Epithelial cell of prostate (primary cell): Measurements from ENCODE around the gene HOATZ.

ENCODE experiments used
- DNase-seq: peaks from one replicate; pipeline ENCODE4 v3.0.0-alpha.2; 2011; ENCODE audit warnings: low read depth, low spot score
- H3K27ac ChIP-seq: fragments of 450-650 bp; 2 replicates; pipeline ENCODE4 v1.5.1; 2017; ENCODE audit warnings: mild to moderate bottlenecking

Gene HOATZ

GRCh38 chr11:111542606-111543275 lies 28.2 kb downstream of the HOATZ start:
- H3K27ac ChIP-seq, result no peak overlapping the region
- DNase-seq, result no peak

GRCh38 chr11:111548525-111548924 lies 33.9 kb downstream of the HOATZ start:
- DNase-seq, result no peak
- H3K27ac ChIP-seq, result no peak overlapping the region

DNA sequence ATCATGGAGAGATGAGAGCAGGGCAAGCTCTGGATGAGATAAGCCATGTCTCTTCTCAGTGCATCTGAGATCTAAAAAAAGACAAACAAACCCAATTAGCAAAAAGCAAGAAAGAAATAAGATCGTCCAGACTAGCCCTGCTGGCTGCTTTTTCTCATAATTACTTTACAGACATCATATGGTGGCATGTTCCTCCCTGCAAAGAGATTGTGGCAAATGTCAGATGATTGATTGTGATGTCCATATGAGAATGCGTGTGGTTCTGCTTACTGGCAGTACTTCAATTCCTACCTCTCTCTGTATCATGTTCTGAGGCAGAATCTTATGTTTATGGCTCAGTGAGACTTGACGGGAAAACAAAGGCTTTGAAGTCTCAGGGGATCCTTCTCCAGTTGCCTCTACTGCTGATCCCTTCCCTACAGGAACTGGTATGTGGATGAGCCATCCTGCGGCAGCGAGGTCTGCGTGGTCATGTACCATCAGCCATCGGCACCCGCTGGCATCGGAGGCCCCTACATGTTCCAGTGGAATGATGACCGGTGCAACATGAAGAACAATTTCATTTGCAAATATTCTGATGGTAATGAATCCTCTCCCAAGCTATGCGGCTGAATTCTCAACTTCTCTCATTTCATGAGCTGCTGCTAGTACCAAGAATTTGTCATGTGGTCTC lies 34.8 kb downstream of the HOATZ start:
- DNase-seq, result no peak
- no peak overlapping the region for H3K27ac ChIP-seq

GRCh38 chr11:111549869-111550203 lies 35.3 kb downstream of the HOATZ start:
- no peak overlapping the region for H3K27ac ChIP-seq
- DNase-seq, result no peak

- H3K27ac ChIP-seq, result no peak overlapping the region
- no peak for DNase-seq
These were observed 35.7 kb downstream of the HOATZ start for GRCh38 chr11:111550258-111550657.

DNA sequence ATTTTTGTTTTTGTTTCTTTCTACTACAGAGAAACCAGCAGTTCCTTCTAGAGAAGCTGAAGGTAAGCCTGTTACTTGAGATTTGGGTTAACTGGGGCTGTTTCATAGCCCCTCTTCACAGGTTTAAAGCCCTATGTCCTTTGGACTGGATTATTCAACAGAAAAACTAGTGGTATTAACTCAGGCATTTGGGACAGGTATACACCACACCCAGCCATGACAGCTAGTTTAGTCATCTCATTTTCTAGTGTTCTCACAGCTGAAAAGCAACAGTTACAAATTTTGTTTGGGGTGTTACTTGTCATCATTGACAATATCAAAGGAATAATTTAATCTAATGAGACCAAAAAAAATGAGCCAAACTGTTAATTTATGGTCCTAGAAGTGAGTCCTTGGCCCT lies 40.0 kb downstream of the HOATZ start:
- H3K27ac ChIP-seq, result peak overlapping the region; percentile 82
- peak; percentile 84 for DNase-seq

DNA sequence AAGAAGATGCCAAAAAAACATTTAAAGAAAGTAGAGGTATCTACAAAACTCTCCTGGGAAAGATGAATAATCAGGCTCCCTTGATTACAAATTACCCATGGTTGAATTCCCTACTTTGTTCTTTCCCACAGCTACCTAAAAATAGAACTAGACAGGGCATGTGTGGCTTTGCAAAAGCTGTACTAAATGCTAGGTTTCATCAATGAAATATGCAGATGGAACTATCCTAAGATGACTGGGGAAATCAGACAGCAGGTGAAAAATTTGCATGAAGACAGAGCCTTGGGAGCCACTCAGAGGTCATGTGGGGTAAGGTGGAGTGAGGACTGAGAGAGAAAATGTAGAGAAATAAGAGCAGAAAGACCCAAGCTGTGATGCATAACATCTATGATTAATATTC lies 40.7 kb downstream of the HOATZ start:
- peak; percentile 93 for DNase-seq
- H3K27ac ChIP-seq, result peak overlapping the region; percentile 82

- H3K27ac ChIP-seq, result peak overlapping the region; percentile 82
- DNase-seq, result peak; percentile 77
These were observed 43.0 kb downstream of the HOATZ start for GRCh38 chr11:111557425-111558111.

DNA sequence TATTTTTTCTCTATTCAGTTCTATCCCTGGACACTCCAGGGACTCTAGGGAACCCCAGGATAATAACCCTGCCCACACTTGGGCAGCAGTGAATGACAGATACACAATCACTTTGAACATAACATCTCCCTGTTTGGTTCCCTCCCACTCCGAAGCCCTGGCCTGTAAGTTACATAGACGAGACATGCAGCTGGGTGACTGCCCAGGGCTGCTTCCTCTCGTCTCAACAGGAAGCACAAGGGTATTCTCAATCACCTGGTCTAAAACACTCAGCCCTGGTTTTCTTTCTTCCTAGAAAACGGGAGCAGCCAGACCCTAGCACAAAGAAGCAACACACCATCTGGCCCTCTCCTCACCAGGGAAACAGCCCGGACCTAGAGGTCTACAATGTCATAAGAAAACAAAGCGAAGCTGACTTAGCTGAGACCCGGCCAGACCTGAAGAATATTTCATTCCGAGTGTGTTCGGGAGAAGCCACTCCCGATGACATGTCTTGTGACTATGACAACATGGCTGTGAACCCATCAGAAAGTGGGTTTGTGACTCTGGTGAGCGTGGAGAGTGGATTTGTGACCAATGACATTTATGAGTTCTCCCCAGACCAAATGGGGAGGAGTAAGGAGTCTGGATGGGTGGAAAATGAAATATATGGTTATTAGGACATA lies 45.4 kb downstream of the HOATZ start:
- no peak overlapping the region for H3K27ac ChIP-seq
- no peak for DNase-seq

DNA sequence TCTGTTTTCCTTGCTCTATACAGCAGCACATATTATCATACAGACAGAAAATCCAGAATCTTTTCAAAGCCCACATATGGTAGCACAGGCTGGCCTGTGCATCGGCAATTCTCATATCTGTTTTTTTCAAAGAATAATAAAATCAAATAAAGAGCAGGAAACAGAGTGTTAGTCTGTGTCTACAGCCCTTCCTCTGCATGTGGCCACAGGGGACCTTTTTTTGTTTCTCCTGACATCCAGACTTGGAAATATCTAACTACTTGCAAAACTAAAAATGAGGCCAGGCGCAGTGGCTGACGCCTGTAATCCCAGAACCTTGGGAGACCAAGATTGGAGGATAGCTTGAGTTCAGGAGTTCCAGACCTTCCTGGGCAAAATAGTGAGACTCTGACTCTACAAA lies 46.2 kb downstream of the HOATZ start:
- peak overlapping the region; percentile 34 for H3K27ac ChIP-seq
- no peak for DNase-seq

- H3K27ac ChIP-seq, result peak overlapping the region; percentile 34
- no peak for DNase-seq
These were observed 46.7 kb downstream of the HOATZ start for GRCh38 chr11:111561306-111561705.

DNA sequence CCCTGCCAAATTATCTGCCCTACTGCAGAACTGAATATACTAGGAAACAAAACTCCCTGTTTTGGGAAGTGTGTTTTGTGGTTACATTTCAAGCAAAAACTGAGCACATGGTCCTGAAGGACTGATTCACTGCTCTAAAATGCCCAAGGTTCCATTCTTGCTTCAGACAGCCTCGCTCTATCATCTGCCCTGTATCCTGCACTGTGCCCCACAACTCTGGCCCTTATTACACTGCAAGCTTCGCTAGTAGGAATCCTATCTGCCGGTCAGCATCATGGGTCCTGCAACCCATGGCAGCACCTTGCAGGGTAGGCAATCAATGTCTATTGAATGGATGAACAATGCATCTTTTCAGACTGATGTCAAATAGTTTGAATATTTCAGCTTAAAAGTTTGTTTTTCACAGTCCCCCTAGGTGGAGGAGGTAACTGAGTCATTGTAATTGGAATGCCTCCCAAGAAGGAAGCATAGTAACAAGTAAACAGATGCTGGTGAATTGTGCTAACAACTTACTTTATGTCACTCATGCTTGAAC lies 47.3 kb downstream of the HOATZ start:
- no peak for DNase-seq
- peak overlapping the region; percentile 34 for H3K27ac ChIP-seq

DNA sequence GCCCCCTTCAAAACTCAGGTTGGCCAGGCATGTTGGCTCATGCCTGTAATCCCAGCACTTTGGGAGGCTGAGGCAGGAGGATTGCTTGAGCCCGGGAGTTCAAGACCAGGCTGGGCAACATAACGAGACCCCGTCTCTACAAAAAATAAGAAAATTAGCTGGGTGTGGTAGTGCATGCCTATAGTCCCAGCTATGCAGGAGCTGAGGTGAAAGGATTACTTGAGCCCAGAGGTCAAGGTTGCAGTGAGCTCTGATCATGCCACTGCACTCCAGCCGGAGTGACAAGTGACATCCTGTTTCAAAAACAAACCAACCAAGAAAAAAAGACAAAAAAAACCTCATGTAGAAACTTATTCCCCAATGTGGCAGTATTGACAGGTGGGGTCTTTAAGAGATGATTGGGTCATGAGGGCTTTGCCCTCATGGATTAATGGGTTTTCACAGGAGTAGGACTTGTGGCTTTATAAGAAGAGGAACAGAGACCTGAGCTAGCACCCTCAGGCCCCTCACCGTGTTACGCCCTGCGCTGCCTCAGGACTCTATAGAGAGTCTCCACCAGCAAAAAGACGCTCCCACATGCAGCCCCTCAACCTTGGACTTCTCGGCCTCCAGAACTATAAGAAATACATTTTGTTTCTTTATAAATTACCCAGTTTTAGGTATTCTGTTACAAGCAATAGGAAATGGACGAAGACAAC lies 48.3 kb downstream of the HOATZ start:
- no peak overlapping the region for H3K27ac ChIP-seq
- DNase-seq, result no peak

DNA sequence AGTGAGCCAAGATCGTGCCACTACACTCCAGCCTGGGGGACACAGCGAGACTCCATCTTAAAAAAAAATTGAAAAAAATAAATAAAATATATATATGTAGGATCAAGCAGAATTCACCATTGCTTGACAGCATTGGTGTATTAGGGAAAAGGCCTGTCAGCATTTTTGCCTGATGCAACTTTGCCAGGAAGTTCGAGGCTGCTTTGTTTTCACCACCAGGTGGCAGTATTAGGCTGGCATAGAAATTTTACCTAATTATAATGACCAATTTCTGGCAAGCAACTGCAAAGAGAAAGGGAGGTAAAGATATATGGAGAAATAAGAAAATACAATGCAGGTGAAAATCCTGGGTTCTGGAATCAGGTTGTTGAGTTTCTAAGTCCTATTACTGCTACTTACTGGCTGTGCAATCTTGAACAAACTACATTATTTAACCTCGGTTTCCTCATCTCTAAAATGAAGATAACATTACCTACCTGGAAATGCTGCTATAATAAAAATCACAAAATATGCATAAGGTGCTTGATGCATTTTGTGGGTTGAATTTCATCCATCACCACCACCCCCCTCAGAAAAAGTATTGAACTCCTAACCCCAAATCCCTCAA lies 50.6 kb downstream of the HOATZ start:
- DNase-seq, result no peak
- no peak overlapping the region for H3K27ac ChIP-seq

DNA sequence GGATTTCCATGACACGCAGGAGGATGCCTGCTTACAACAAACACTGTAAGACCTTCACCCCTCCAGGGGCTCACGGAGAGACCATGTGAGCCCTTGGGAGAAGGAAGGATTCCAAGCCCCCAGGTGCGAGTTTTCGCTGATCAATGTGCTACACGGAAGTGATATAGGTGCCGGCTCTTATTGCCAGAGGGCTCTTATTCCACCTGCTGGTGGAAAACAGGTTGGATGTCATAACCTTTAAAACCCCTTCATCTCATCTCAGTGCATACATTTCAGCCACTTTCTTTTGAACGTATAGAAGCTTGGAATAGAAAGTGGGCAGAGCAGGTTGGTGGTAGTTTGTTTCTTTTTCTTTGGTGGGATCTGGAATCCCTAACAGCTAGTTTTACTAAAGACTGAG lies 51.7 kb downstream of the HOATZ start:
- no peak overlapping the region for H3K27ac ChIP-seq
- DNase-seq, result no peak

GRCh38 chr11:111569476-111569875 lies 54.9 kb downstream of the HOATZ start:
- DNase-seq, result no peak
- H3K27ac ChIP-seq, result no peak overlapping the region

DNA sequence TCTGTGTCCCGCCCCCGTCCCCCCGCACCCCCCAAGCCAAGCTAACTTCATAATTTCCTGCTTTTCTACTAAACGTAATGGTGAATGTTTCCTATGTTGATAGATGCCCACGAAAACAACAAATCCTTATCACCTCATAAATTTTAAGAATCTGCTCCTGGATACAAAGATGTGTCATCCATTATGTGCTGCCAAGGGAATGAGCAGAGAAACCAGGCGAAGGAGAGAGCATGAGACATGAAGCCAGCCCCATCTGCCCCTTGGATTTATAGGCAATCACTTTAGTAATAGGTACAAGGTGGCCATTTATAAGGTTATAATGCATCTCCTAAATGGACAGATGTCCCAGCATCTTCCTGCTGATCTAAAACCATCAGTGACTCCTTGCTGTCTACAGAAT lies 56.2 kb downstream of the HOATZ start:
- DNase-seq, result no peak
- H3K27ac ChIP-seq, result no peak overlapping the region

DNA sequence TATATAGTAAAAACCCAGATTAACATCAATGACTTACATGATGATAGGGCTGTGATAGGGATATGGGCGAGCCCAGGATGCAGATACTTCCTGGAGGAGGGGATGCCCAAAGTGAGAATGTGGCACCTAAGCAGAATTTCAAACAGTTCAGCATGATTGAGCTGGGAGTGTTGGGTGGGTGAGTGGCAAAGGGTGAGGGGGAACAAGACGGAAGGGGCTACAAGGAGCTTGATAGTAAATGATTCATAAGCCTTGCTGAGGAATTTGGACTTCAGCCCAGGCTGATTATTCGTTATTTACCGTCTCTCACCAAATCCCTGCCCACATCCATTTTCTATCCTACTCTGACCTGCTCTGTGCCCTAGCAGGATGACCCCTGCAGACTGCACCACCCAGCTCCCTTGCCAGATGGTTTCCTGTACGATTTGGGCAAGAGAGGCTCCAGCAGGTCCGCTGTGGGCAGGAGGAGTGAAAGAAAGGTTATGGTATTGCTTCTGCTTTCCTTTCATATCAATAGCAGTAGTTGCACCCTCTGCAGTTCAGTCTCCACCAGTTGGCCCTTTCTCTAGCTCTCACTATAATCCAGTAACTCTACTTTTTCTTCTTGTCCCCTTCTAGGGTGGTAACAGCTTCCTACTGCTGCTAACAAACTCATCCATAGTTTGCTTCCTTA lies 57.4 kb downstream of the HOATZ start:
- H3K27ac ChIP-seq, result no peak overlapping the region
- DNase-seq, result no peak

- no peak for DNase-seq
- H3K27ac ChIP-seq, result no peak overlapping the region
These were observed 58.0 kb downstream of the HOATZ start for GRCh38 chr11:111572581-111572980.
